Measurements from ENCODE around the gene BTBD7. TPM values are rescaled to one million over a fixed set of nuclear protein-coding genes. Genes with fewer than 3 reads are reported as not detected.

Gene BTBD7
- total and polyA plus RNA-seq, 4 donors: 7.8 to 47.7 (median 19.4) TPM

GRCh38 chr14:93228550-93228949, 104.3 kb downstream of the BTBD7 start:
- Histone ChIP-seq H3K36me3 (ENCODE audit: control insufficient read depth in 4 of 4, insufficient read depth in 4 of 4, low read length in 4 of 4) (peaks cover 15 to 26% (median 19%) of the 10 kb centered on the region in 4 donors), H3K27me3 (ENCODE audit: control insufficient read depth in 3 of 3, insufficient read depth in 3 of 3, low read length in 2 of 3) (no peaks in the 10 kb centered on the region), H3K9ac (ENCODE audit: insufficient read depth in 1 of 2, low read length in 2 of 2) (no peak overlapping the region), H3K9me3 (ENCODE audit: control insufficient read depth in 4 of 4, insufficient read depth in 3 of 4, low read length in 3 of 4) (peaks cover 0 to 4% (median 0%) of the 10 kb centered on the region in 4 donors), H3K4me3 (no peak overlapping the region), H3K4me1 (ENCODE audit: control insufficient read depth in 5 of 5, insufficient read depth in 5 of 5, low read length in 5 of 5) (peaks cover 0 to 4% (median 0%) of the 10 kb centered on the region in 5 donors), H3K27ac (ENCODE audit: low read depth in 1 of 2, low read length in 1 of 2) (no peak overlapping the region)
- TF ChIP-seq CTCF (IDR thresholded peaks at IDR 0.05; ENCODE audit: control extremely low read depth, extremely low read depth): no peak
- 92 to 97% methylated on average over 8 of the region's 8 CpGs for WGBS, 2 donors
- no peak for DNase-seq
- no peak for ATAC-seq (ENCODE audit: insufficient read depth, low FRiP score)

GRCh38 chr14:93223565-93223964, 109.3 kb downstream of the BTBD7 start:
- Histone ChIP-seq H3K36me3 (ENCODE audit: control insufficient read depth in 4 of 4, insufficient read depth in 4 of 4, low read length in 4 of 4) (peaks cover 15 to 37% (median 35%) of the 10 kb centered on the region in 4 donors), H3K9me3 (ENCODE audit: control insufficient read depth in 4 of 4, insufficient read depth in 3 of 4, low read length in 3 of 4) (no peaks in the 10 kb centered on the region), H3K9ac (ENCODE audit: insufficient read depth in 1 of 2, low read length in 2 of 2) (no peak overlapping the region), H3K4me3 (no peak overlapping the region), H3K27me3 (ENCODE audit: control insufficient read depth in 3 of 3, insufficient read depth in 3 of 3, low read length in 2 of 3) (no peaks in the 10 kb centered on the region), H3K27ac (ENCODE audit: low read depth in 1 of 2, low read length in 1 of 2) (no peak overlapping the region), H3K4me1 (ENCODE audit: control insufficient read depth in 5 of 5, insufficient read depth in 5 of 5, low read length in 5 of 5) (no peaks in the 10 kb centered on the region)
- TF ChIP-seq CTCF (IDR thresholded peaks at IDR 0.05; ENCODE audit: control extremely low read depth, extremely low read depth): no peak
- 97 to 98% methylated on average over 27 of the region's 27 CpGs for WGBS, 2 donors
- no peak for ATAC-seq (ENCODE audit: insufficient read depth, low FRiP score)
- DNase-seq: no peak

- Histone ChIP-seq H3K4me3 (no peak overlapping the region), H3K4me1 (ENCODE audit: control insufficient read depth in 5 of 5, insufficient read depth in 5 of 5, low read length in 5 of 5) (no peaks in the 10 kb centered on the region), H3K27ac (ENCODE audit: low read depth in 1 of 2, low read length in 1 of 2) (no peak overlapping the region), H3K36me3 (ENCODE audit: control insufficient read depth in 4 of 4, insufficient read depth in 4 of 4, low read length in 4 of 4) (peaks cover 0 to 35% (median 28%) of the 10 kb centered on the region in 4 donors), H3K9me3 (ENCODE audit: control insufficient read depth in 4 of 4, insufficient read depth in 3 of 4, low read length in 3 of 4) (no peaks in the 10 kb centered on the region), H3K27me3 (ENCODE audit: control insufficient read depth in 3 of 3, insufficient read depth in 3 of 3, low read length in 2 of 3) (no peaks in the 10 kb centered on the region), H3K9ac (ENCODE audit: insufficient read depth in 1 of 2, low read length in 2 of 2) (no peak overlapping the region)
- ATAC-seq (ENCODE audit: insufficient read depth, low FRiP score) (no peak), DNase-seq (no peak)
- TF ChIP-seq CTCF (IDR thresholded peaks at IDR 0.05; ENCODE audit: control extremely low read depth, extremely low read depth): no peak
Observed at GRCh38 chr14:93220509-93220908, 112.3 kb downstream of the BTBD7 start.

GRCh38 chr14:93219103-93219726, 113.6 kb downstream of the BTBD7 start:
- H3K9ac ChIP-seq (ENCODE audit: insufficient read depth in 1 of 2, low read length in 2 of 2): no peak overlapping the region
- WGBS, 2 donors: 55 to 72% methylated on average over 3 of the region's 3 CpGs
- ATAC-seq (ENCODE audit: insufficient read depth, low FRiP score): no peak
- no peak overlapping the region for H3K27ac ChIP-seq (ENCODE audit: low read depth in 1 of 2, low read length in 1 of 2)
- no peaks in the 10 kb centered on the region for H3K4me1 ChIP-seq (ENCODE audit: control insufficient read depth in 5 of 5, insufficient read depth in 5 of 5, low read length in 5 of 5)
- no peaks in the 10 kb centered on the region for H3K9me3 ChIP-seq (ENCODE audit: control insufficient read depth in 4 of 4, insufficient read depth in 3 of 4, low read length in 3 of 4)
- H3K4me3 ChIP-seq: no peak overlapping the region
- DNase-seq: peak; percentile 49 to 77 (median 55)
- peak; percentile 28 for TF ChIP-seq CTCF (IDR thresholded peaks at IDR 0.05; ENCODE audit: control extremely low read depth, extremely low read depth)
- no peaks in the 10 kb centered on the region for H3K27me3 ChIP-seq (ENCODE audit: control insufficient read depth in 3 of 3, insufficient read depth in 3 of 3, low read length in 2 of 3)
- H3K36me3 ChIP-seq (ENCODE audit: control insufficient read depth in 4 of 4, insufficient read depth in 4 of 4, low read length in 4 of 4): peaks cover 0 to 41% (median 30%) of the 10 kb centered on the region in 4 donors

Measured in lung (tissue), 12 donors.